ENCODE data around the gene ORM2.

The ORM2 gene

GRCh38 chr9:114303977-114304376, 25.7 kb upstream of the ORM2 start:
- Mint-ChIP-seq H3K27me3 (ENCODE audit: low read depth) (peaks cover 4% of the 10 kb centered on the region), H3K9me3 (no peaks in the 10 kb centered on the region)
- no peak for TF ChIP-seq CTCF (IDR thresholded peaks at IDR 0.05; ENCODE audit: unreplicated experiment in 3 of 3)

DNA sequence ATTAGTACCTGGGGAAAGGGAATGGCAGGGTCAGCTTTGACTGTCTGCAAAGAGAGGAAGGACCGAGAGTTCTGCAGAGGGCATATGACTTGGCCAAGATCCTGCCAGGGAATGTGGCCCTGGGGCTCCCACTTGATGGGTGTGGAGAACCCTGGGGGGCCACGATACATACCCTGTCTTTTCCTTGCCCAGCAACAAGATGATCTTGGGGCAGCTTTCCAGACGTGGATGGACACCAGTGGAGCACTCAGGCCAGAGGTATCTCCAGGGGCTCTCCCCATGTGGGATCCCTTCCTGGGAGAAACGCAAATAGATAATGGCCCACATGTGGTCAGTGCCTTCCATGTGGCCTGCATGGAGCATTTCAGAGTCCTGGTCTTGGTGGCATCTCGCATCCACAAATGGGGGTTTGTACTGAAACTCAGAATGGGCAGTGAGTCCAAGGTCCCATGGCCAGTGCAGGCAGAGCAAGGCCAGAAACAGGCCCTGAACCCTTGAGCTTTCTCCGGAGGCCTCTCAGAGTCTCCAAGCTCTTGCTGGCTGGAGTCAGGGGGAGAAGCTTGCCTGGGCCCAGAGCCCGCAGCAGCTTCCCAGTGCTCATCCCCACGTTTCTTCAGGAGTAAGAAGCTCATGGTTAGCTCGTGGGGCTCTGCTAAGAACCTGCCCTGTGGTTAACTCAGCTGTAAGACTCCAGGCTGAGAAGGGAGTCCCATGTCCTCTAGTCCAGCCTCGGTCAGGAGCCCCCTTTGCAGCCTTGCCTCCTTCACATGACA, 25.1 kb upstream of the ORM2 start:
- H3K9me3 Mint-ChIP-seq, result no peaks in the 10 kb centered on the region
- peaks cover 9% of the 10 kb centered on the region for H3K4me1 Mint-ChIP-seq
- H3K36me3 Mint-ChIP-seq (ENCODE audit: low read depth), result peaks cover 17% of the 10 kb centered on the region
- H3K27me3 Mint-ChIP-seq (ENCODE audit: low read depth), result peaks cover 4% of the 10 kb centered on the region
- TF ChIP-seq CTCF (IDR thresholded peaks at IDR 0.05; ENCODE audit: unreplicated experiment in 3 of 3), result no peak
- no peak overlapping the region for H3K4me3 Mint-ChIP-seq
- no peak overlapping the region for H3K27ac Mint-ChIP-seq

More at GRCh38 chr9:114303977-114304376, 25.7 kb upstream of the ORM2 start:
- H3K36me3 Mint-ChIP-seq (ENCODE audit: low read depth), result peaks cover 22% of the 10 kb centered on the region
- H3K4me3 Mint-ChIP-seq, result no peak overlapping the region
- H3K4me1 Mint-ChIP-seq, result peaks cover 9% of the 10 kb centered on the region
- no peak overlapping the region for H3K27ac Mint-ChIP-seq

DNA sequence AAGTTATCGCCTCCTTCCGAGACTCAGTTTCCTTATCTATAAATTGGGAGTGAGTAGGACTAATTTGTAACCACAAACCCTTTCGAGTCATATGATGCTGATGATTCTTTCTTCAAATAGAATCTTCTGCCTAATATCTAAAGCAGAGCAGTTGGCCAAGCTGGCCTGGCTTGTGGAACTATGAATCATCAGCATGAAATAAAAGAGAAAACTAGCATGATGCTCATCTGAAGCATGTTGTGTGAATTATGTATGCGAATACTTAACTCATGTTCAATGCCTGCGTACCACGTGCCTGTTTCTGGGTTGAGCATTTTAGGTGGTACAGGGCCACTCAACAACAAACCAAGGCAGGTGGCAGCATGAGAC, 21.8 kb upstream of the ORM2 start:
- Mint-ChIP-seq H3K9me3 (no peaks in the 10 kb centered on the region), H3K4me3 (no peak overlapping the region)
- TF ChIP-seq CTCF (IDR thresholded peaks at IDR 0.05; ENCODE audit: unreplicated experiment in 3 of 3), result no peak

DNA sequence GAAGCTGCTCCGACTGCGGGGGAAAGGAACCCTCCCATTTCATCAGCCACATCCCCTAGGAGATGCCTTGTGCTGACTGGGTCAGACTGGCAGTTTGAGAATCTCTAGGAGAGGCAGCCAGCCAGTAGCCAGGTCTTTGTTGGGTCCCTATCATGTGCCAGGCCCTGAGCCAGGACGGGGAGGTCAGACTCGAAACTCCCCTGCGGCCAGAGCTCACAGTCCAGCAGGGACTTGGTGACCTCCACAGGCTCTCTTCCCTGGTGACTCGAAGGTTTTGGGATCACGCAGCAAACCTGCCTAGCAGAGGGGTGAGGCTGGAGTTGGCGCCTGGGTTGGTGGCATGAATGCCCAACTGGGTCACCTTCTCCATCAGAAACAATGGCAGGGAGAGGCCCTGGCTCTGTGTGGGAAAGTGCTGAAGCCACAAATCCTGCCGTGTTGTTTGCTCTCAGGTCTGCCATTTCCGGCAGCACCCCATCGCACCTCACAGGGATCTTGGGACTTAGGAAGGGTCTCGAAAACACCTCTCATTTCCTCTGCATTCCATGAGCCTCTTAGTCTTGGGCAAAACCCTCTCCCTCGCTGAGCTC, 21.2 kb upstream of the ORM2 start:
- peaks cover 9% of the 10 kb centered on the region for H3K4me1 Mint-ChIP-seq
- H3K4me3 Mint-ChIP-seq, result no peak overlapping the region
- no peak overlapping the region for H3K27ac Mint-ChIP-seq
- no peaks in the 10 kb centered on the region for H3K9me3 Mint-ChIP-seq
- TF ChIP-seq CTCF (IDR thresholded peaks at IDR 0.05; ENCODE audit: unreplicated experiment in 3 of 3), result no peak
- peaks cover 35% of the 10 kb centered on the region for H3K36me3 Mint-ChIP-seq (ENCODE audit: low read depth)
- peaks cover 4% of the 10 kb centered on the region for H3K27me3 Mint-ChIP-seq (ENCODE audit: low read depth)

More for the DNA sequence above, 21.8 kb upstream of the ORM2 start:
- Mint-ChIP-seq H3K27me3 (ENCODE audit: low read depth) (peaks cover 4% of the 10 kb centered on the region), H3K36me3 (ENCODE audit: low read depth) (peaks cover 32% of the 10 kb centered on the region), H3K27ac (no peak overlapping the region), H3K4me1 (peaks cover 9% of the 10 kb centered on the region)

GRCh38 chr9:114309096-114309495, 20.6 kb upstream of the ORM2 start:
- Mint-ChIP-seq H3K9me3 (no peaks in the 10 kb centered on the region), H3K4me1 (peaks cover 9% of the 10 kb centered on the region), H3K4me3 (no peak overlapping the region), H3K27me3 (ENCODE audit: low read depth) (peaks cover 4% of the 10 kb centered on the region), H3K36me3 (ENCODE audit: low read depth) (peaks cover 30% of the 10 kb centered on the region), H3K27ac (no peak overlapping the region)
- no peak for TF ChIP-seq CTCF (IDR thresholded peaks at IDR 0.05; ENCODE audit: unreplicated experiment in 3 of 3)
